A549 (cell line): ENCODE measurements around the gene MIA.

Experiments used
- CEBPB ChIP-seq, 2 experiments: fragments of >200 bp in 1 of 2; sonication (Bioruptor Twin) in 1 of 2; formaldehyde crosslinking in 1 of 2; IDR thresholded peaks; 2 replicates each; pipeline ENCODE4 v1.6.1; 2012 to 2016
- SMC3 ChIP-seq: fragments of >200 bp; sonication (Bioruptor Twin); formaldehyde crosslinking; IDR thresholded peaks from 3 replicates; pipeline ENCODE4 v1.6.1; 2018; ENCODE audit warnings: inconsistent platforms
- TF ChIP-seq, protein P1 (sequence below): IDR thresholded peaks from 2 replicates; pipeline ENCODE4 v1.6.1; 2012

DNA sequence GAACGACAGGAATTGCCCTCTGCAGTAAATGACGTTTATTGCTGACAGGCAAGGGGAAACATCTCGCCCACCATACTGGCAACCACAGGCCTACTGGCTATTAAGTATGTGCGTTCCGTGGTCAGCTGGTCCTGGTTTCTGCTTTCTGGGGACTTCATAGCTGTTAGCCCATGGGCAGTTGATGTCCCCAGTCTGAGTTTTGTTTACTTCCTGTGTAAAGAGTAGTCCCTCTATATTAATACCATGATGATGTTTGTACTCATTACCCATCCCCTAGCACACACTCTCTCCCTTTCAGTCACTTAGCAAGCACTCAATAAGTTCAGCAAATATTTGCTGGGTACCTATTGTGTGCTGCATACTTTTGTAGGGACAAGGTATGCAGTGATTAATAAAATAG, 6.5 kb upstream of the MIA start:
- no peak for TF ChIP-seq SMC3
- TF ChIP-seq, protein P1, sequence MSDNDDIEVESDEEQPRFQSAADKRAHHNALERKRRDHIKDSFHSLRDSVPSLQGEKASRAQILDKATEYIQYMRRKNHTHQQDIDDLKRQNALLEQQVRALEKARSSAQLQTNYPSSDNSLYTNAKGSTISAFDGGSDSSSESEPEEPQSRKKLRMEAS: no peak
- TF ChIP-seq CEBPB (IDR thresholded peaks at IDR 0.05): no peak
